Liver (tissue), 9 donors: ENCODE results near the gene COMTD1. TPM values are rescaled to one million over a fixed set of nuclear protein-coding genes. Genes with fewer than 3 reads are reported as not detected.
"Not testable (repeated sequence)": the region's sequence is repeated elsewhere in the genome, so short reads cannot be mapped to it uniquely, and the experiment has no call there.

Experiments
- DNase-seq: peaks from one replicate; pipeline ENCODE4 v3.0.0-alpha.2; 2017; ENCODE audit warnings: low spot score
- H3K27ac ChIP-seq, 2 donors: one replicate each; pipeline ENCODE4 v1.7.0; 2013; ENCODE audit warnings: inconsistent platforms in 2 of 2, low read length in 2 of 2, control low read depth in 1 of 2, low read depth in 1 of 2, mild to moderate bottlenecking in 1 of 2
- H3K27me3 ChIP-seq, 4 donors: one replicate each; pipeline versions ENCODE4 v1.6.1 to v1.7.0; 2013; ENCODE audit warnings: low read length in 3 of 4, inconsistent platforms in 1 of 4, mild to moderate bottlenecking in 1 of 4, moderate library complexity in 1 of 4; ENCODE audit not compliant: control insufficient read depth in 4 of 4, insufficient read depth in 4 of 4
- H3K36me3 ChIP-seq, 4 donors: one replicate each; pipeline versions ENCODE4 v1.6.1 to v1.7.0; 2013; ENCODE audit warnings: low read length in 3 of 4, mild to moderate bottlenecking in 3 of 4, low read depth in 1 of 4, moderate library complexity in 1 of 4; ENCODE audit not compliant: control insufficient read depth in 4 of 4, insufficient read depth in 3 of 4
- H3K4me1 ChIP-seq, 4 donors: one replicate each; pipeline versions ENCODE4 v1.6.1 to v1.7.0; 2013; ENCODE audit warnings: low read length in 3 of 4, mild to moderate bottlenecking in 3 of 4, moderate library complexity in 1 of 4; ENCODE audit not compliant: control insufficient read depth in 4 of 4, insufficient read depth in 4 of 4
- H3K4me3 ChIP-seq, 3 donors: one replicate each; pipeline versions ENCODE4 v1.6.1 to v1.7.0; 2013; ENCODE audit warnings: low read length in 3 of 3, control low read depth in 1 of 3, low read depth in 1 of 3, mild to moderate bottlenecking in 1 of 3
- H3K9ac ChIP-seq, 2 donors: one replicate each; pipeline ENCODE4 v1.7.0; 2013; ENCODE audit warnings: low read length in 2 of 2, mild to moderate bottlenecking in 2 of 2, moderate library complexity in 2 of 2, control low read depth in 1 of 2, low read depth in 1 of 2
- H3K9me3 ChIP-seq, 4 donors: one replicate each; pipeline versions ENCODE4 v1.6.1 to v1.7.0; 2013; ENCODE audit warnings: low read length in 3 of 4; ENCODE audit not compliant: control insufficient read depth in 4 of 4
- ATF3 ChIP-seq: IDR thresholded peaks from 2 replicates; pipeline ENCODE4 v1.6.1; 2016; ENCODE audit warnings: antibody characterized with exemption
- CTCF ChIP-seq: fragments of 150-350 bp; IDR thresholded peaks from 2 replicates; pipeline ENCODE4 v1.5.1; 2017; ENCODE audit warnings: improper control_type of control experiment, low read depth, low read length; ENCODE audit not compliant: missing input control
- EGR1 ChIP-seq, 2 donors: IDR thresholded peaks; 2 replicates each; pipeline ENCODE4 v1.6.1; 2016 to 2018; ENCODE audit warnings: antibody characterized with exemption in 2 of 2, low read depth in 2 of 2
- FOXA1 ChIP-seq: IDR thresholded peaks from 2 replicates; pipeline ENCODE4 v1.6.1; 2016; ENCODE audit warnings: antibody characterized with exemption
- FOXA2 ChIP-seq: IDR thresholded peaks from 2 replicates; pipeline ENCODE4 v1.6.1; 2016; ENCODE audit warnings: antibody characterized with exemption
- GABPA ChIP-seq, 2 donors: IDR thresholded peaks in 1 of 2; conservative IDR thresholded peaks in 1 of 2; 2 replicates each; pipeline ENCODE4 v1.6.1; 2016; ENCODE audit warnings: antibody characterized with exemption in 2 of 2, mild to moderate bottlenecking in 1 of 2, moderate library complexity in 1 of 2
- HNF4A ChIP-seq, 2 donors: conservative IDR thresholded peaks; 2 replicates each; pipeline ENCODE4 v1.6.1; 2016; ENCODE audit warnings: antibody characterized with exemption in 2 of 2, mild to moderate bottlenecking in 2 of 2
- HNF4G ChIP-seq: IDR thresholded peaks from 2 replicates; pipeline ENCODE4 v1.6.1; 2016; ENCODE audit warnings: antibody characterized with exemption
- JUND ChIP-seq, 2 donors: IDR thresholded peaks; 2 replicates each; pipeline ENCODE4 v1.6.1; 2016; ENCODE audit warnings: antibody characterized with exemption in 2 of 2
- MAX ChIP-seq: IDR thresholded peaks from 2 replicates; pipeline ENCODE4 v1.6.1; 2016; ENCODE audit warnings: antibody characterized with exemption
- NR2F2 ChIP-seq: IDR thresholded peaks from 2 replicates; pipeline ENCODE4 v1.6.1; 2016; ENCODE audit warnings: antibody characterized with exemption
- RAD21 ChIP-seq, 2 donors: IDR thresholded peaks; 2 replicates each; pipeline ENCODE4 v1.6.1; 2016; ENCODE audit warnings: antibody characterized with exemption in 2 of 2, mild to moderate bottlenecking in 2 of 2
- REST ChIP-seq: IDR thresholded peaks from 2 replicates; pipeline ENCODE4 v1.6.1; 2016; ENCODE audit warnings: antibody characterized with exemption, mild to moderate bottlenecking
- SP1 ChIP-seq: IDR thresholded peaks from 2 replicates; pipeline ENCODE4 v1.6.1; 2018; ENCODE audit warnings: antibody characterized with exemption, mild to moderate bottlenecking
- TAF1 ChIP-seq: conservative IDR thresholded peaks from 2 replicates; pipeline ENCODE4 v1.6.1; 2016; ENCODE audit warnings: antibody characterized with exemption, mild to moderate bottlenecking
- YY1 ChIP-seq: IDR thresholded peaks from 2 replicates; pipeline ENCODE4 v1.6.1; 2016; ENCODE audit warnings: antibody characterized with exemption, mild to moderate bottlenecking
- ZBTB33 ChIP-seq: IDR thresholded peaks from 2 replicates; pipeline ENCODE4 v1.6.1; 2016; ENCODE audit warnings: antibody characterized with exemption
- WGBS: extraction: QIAGEN DNeasy Blood & Tissue Kit; methylation state at CpG from one replicate; pipeline ENCODE4 v1.1.7; 2013; 5-methylcytosine and 5-hydroxymethylcytosine counted together
- polyA plus RNA-seq, 2 donors: library from polyadenylated mRNA; stranded (reverse) in 1 of 2; unstranded in 1 of 2; fragments of 200-250 nt in 1 of 2; fragments of >200 nt in 1 of 2; fragmentation: Nextera tagmentation in 1 of 2; extraction: Ambion mirVana in 1 of 2; gene quantifications; one replicate each; pipeline versions ENCODE4 v1.2.1 to v1.2.3, GENCODE V29; 2013 to 2015
- total RNA-seq, 2 donors: library from RNA; depleted of rRNA; stranded (reverse); fragments of >200 nt; gene quantifications; one replicate each; pipeline ENCODE4 v1.2.3, GENCODE V29; 2014
- donor health status: healthy.
- donor health status: healthy.
- donor health status: healthy.
- donor health status: healthy.
- donor health status: healthy.

Gene COMTD1
- total and polyA plus RNA-seq, 4 donors, result 6.5 to 44.2 (median 26.5) TPM

- H3K36me3 ChIP-seq, result no peaks in the 10 kb centered on the region
- H3K9me3 ChIP-seq, result no peaks in the 10 kb centered on the region
- H3K27me3 ChIP-seq, result no peaks in the 10 kb centered on the region
- H3K9ac ChIP-seq, result no peak overlapping the region
- peaks cover 0 to 16% (median 12%) of the 10 kb centered on the region in 4 donors for H3K4me1 ChIP-seq
- no peak overlapping the region for H3K27ac ChIP-seq
- DNase-seq, result no peak
- H3K4me3 ChIP-seq, result no peak overlapping the region
- WGBS, result 81% methylated on average over 13 of the region's 13 CpGs
- TF ChIP-seq GABPA (IDR thresholded peaks at IDR 0.05 in 1 of 2, conservative IDR thresholded peaks at IDR 0.05 in 1 of 2) (no peak), ZBTB33 (no peak), HNF4G (no peak), EGR1 (IDR thresholded peaks at IDR 0.05; ENCODE audit: low read depth in 2 of 2) (no peak), JUND (IDR thresholded peaks at IDR 0.05) (no peak), REST (no peak), ATF3 (no peak), FOXA2 (no peak)
These were observed 28.5 kb downstream of the COMTD1 start for GRCh38 chr10:75207079-75207856.

- WGBS, result 96% methylated on average over 14 of the region's 14 CpGs
- not testable (repeated sequence) for H3K9me3 ChIP-seq, H3K4me1 ChIP-seq, H3K9ac ChIP-seq, H3K36me3 ChIP-seq, H3K27me3 ChIP-seq, DNase-seq, H3K4me3 ChIP-seq, H3K27ac ChIP-seq
These were observed 29.1 kb downstream of the COMTD1 start for GRCh38 chr10:75206638-75207037.

- no peak for DNase-seq
- H3K36me3 ChIP-seq, result no peaks in the 10 kb centered on the region
- H3K27ac ChIP-seq, result no peak overlapping the region
- 94% methylated on average over 2 of the region's 2 CpGs for WGBS
- H3K27me3 ChIP-seq, result no peaks in the 10 kb centered on the region
- H3K4me1 ChIP-seq, result peaks cover 0 to 6% (median 3%) of the 10 kb centered on the region in 4 donors
- no peak overlapping the region for H3K4me3 ChIP-seq
- H3K9ac ChIP-seq, result no peak overlapping the region
- no peaks in the 10 kb centered on the region for H3K9me3 ChIP-seq
- TF ChIP-seq TAF1 (no peak), CTCF (no peak), GABPA (IDR thresholded peaks at IDR 0.05 in 1 of 2, conservative IDR thresholded peaks at IDR 0.05 in 1 of 2) (no peak), EGR1 (IDR thresholded peaks at IDR 0.05; ENCODE audit: low read depth in 2 of 2) (no peak), RAD21 (IDR thresholded peaks at IDR 0.05) (no peak), NR2F2 (no peak), FOXA1 (no peak), ZBTB33 (no peak), SP1 (no peak), MAX (no peak), HNF4A (conservative IDR thresholded peaks at IDR 0.05) (no peak), HNF4G (no peak), ATF3 (no peak), FOXA2 (no peak), YY1 (no peak), JUND (IDR thresholded peaks at IDR 0.05) (no peak)
These were observed 29.8 kb downstream of the COMTD1 start for GRCh38 chr10:75205908-75206307.
